Measurements from ENCODE around the gene SLC4A7.

- TF ChIP-seq EZH2phosphoT487 (IDR thresholded peaks at IDR 0.05; ENCODE audit: insufficient read depth, low read depth) = no peak
- TF ChIP-seq EZH2 (IDR thresholded peaks at IDR 0.05; ENCODE audit: insufficient read depth, poor library complexity, severe bottlenecking) = no peak
These were observed 32.9 kb downstream of the SLC4A7 start for GRCh38 chr3:27451251-27451650.
